ENCODE results near the gene RREB1.

GRCh38 chr6:7165890-7166267 is 58.1 kb downstream of the RREB1 start:
- TF ChIP-seq CTCF (IDR thresholded peaks at IDR 0.05) = no peak
- no peak for TF ChIP-seq POLR2A (IDR thresholded peaks at IDR 0.05)
- no peak for TF ChIP-seq POLR2AphosphoS5 (IDR thresholded peaks at IDR 0.05)
- no peak for TF ChIP-seq EP300 (IDR thresholded peaks at IDR 0.05; ENCODE audit: low read depth)

Data from transverse colon (tissue), 4 donors.